Thyroid gland (tissue), 4 donors: Measurements from ENCODE around the gene PPP1R1B. TPM values are rescaled to one million over a fixed set of nuclear protein-coding genes. Genes with fewer than 3 reads are reported as not detected.

Experiments
- DNase-seq, 2 donors: peaks; one replicate each; pipeline ENCODE4 v3.0.0-alpha.2; 2019
- H3K27ac ChIP-seq, 3 donors: fragments of 200-600 bp; sonication (generic); 1 replicate in 2 of 3; 2 replicates in 1 of 3; pipeline ENCODE4 v1.5.1; 2016 to 2019; ENCODE audit warnings: mild to moderate bottlenecking in 1 of 3, moderate library complexity in 1 of 3
- H3K27me3 ChIP-seq: fragments of 200-600 bp; sonication (generic); one replicate; pipeline ENCODE4 v1.5.1; 2019
- H3K36me3 ChIP-seq, 2 donors: fragments of 200-600 bp; sonication (generic); one replicate each; pipeline ENCODE4 v1.5.1; 2016 to 2019
- H3K4me1 ChIP-seq, 2 donors: fragments of 200-600 bp; sonication (generic); one replicate each; pipeline ENCODE4 v1.5.1; 2017 to 2019
- H3K4me3 ChIP-seq, 3 donors: fragments of 200-600 bp; sonication (generic); replicated peaks in 1 of 3; 1 replicate in 2 of 3; 2 replicates in 1 of 3; pipeline ENCODE4 v1.5.1; 2016; ENCODE audit warnings: mild to moderate bottlenecking in 1 of 3
- H3K9me3 ChIP-seq: fragments of 200-600 bp; sonication (generic); one replicate; pipeline ENCODE4 v1.5.1; 2017
- CTCF ChIP-seq, 6 experiments: fragments of 200-600 bp in 3 of 6; fragments of 450-650 bp in 3 of 6; sonication (generic) in 3 of 6; IDR thresholded peaks; one replicate each; pipeline ENCODE4 v1.5.1; 2016 to 2019; ENCODE audit warnings: antibody characterized with exemption in 6 of 6, mild to moderate bottlenecking in 2 of 6, inconsistent platforms in 1 of 6, moderate library complexity in 1 of 6
- POLR2A ChIP-seq, 2 donors: fragments of 450-650 bp; IDR thresholded peaks; one replicate each; pipeline ENCODE4 v1.6.1; 2017; ENCODE audit warnings: antibody characterized with exemption in 2 of 2, mild to moderate bottlenecking in 2 of 2, moderate library complexity in 1 of 2
- WGBS, 2 donors: methylation state at CpG; one replicate each; pipeline ENCODE4 v1.1.5; 2017; 5-methylcytosine and 5-hydroxymethylcytosine counted together
- intact Hi-C: fragments of 100-400 bp; cut with DNase I; formaldehyde crosslinking; loops from one replicate; pipeline ENCODE4 v1.15.1; 2023
- total RNA-seq, 4 donors: library from RNA; depleted of rRNA; stranded (reverse); fragments of >200 nt; gene quantifications; one replicate each; pipeline ENCODE4 v1.2.3, GENCODE V29; 2016

The PPP1R1B gene
- total RNA-seq, 4 donors from 2014 or later, result 1.2 TPM; not detected in 3

- Histone ChIP-seq H3K9me3 (no peaks in the 10 kb centered on the region), H3K4me1 (peaks cover 19 to 44% of the 10 kb centered on the region in 2 donors), H3K27me3 (no peaks in the 10 kb centered on the region), H3K36me3 (no peaks in the 10 kb centered on the region), H3K4me3 (no peak overlapping the region), H3K27ac (no peak overlapping the region)
- TF ChIP-seq CTCF (IDR thresholded peaks at IDR 0.05) (no peak), POLR2A (IDR thresholded peaks at IDR 0.05) (no peak)
- WGBS, 2 donors, result 79 to 88% methylated on average over 8 to 9 of the region's 9 CpGs
- DNase-seq, result no peak
- intact Hi-C loops, result no loop called here
Observed at GRCh38 chr17:39642291-39643074, 15.7 kb downstream of the PPP1R1B start.

GRCh38 chr17:39643271-39643670 is 16.5 kb downstream of the PPP1R1B start:
- WGBS, 2 donors, result 70 to 86% methylated on average over 1 to 4 of the region's 4 CpGs

GRCh38 chr17:39647256-39647655 is 20.5 kb downstream of the PPP1R1B start:
- 74 to 76% methylated on average over 5 of the region's 5 CpGs for WGBS, 2 donors
- no peak for DNase-seq
- Histone ChIP-seq H3K4me3 (no peak overlapping the region), H3K27ac (no peak overlapping the region), H3K4me1 (peaks cover 8 to 29% of the 10 kb centered on the region in 2 donors), H3K9me3 (no peaks in the 10 kb centered on the region), H3K36me3 (no peaks in the 10 kb centered on the region), H3K27me3 (no peaks in the 10 kb centered on the region)
- TF ChIP-seq CTCF (IDR thresholded peaks at IDR 0.05), result no peak
- TF ChIP-seq POLR2A (IDR thresholded peaks at IDR 0.05), result no peak
- intact Hi-C loops, result no loop called here

More at GRCh38 chr17:39643271-39643670, 16.5 kb downstream of the PPP1R1B start:
- Histone ChIP-seq H3K27ac (no peak overlapping the region), H3K27me3 (no peaks in the 10 kb centered on the region), H3K9me3 (no peaks in the 10 kb centered on the region), H3K4me1 (peaks cover 11 to 37% of the 10 kb centered on the region in 2 donors), H3K36me3 (no peaks in the 10 kb centered on the region), H3K4me3 (no peak overlapping the region)
- DNase-seq, result no peak
- no peak for TF ChIP-seq POLR2A (IDR thresholded peaks at IDR 0.05)
- TF ChIP-seq CTCF (IDR thresholded peaks at IDR 0.05), result no peak
- intact Hi-C loops, result no loop called here

GRCh38 chr17:39648616-39649366 is 22.0 kb downstream of the PPP1R1B start:
- 89 to 92% methylated on average over 15 of the region's 15 CpGs for WGBS, 2 donors
- Histone ChIP-seq H3K9me3 (no peaks in the 10 kb centered on the region), H3K4me1 (peaks cover 8 to 24% of the 10 kb centered on the region in 2 donors), H3K4me3 (no peak overlapping the region), H3K27me3 (no peaks in the 10 kb centered on the region), H3K36me3 (no peaks in the 10 kb centered on the region), H3K27ac (no peak overlapping the region)
- intact Hi-C loops, result no loop called here
- no peak for DNase-seq
- TF ChIP-seq CTCF (IDR thresholded peaks at IDR 0.05) (no peak), POLR2A (IDR thresholded peaks at IDR 0.05) (no peak)

GRCh38 chr17:39650121-39650579 is 23.4 kb downstream of the PPP1R1B start:
- Histone ChIP-seq H3K9me3 (no peaks in the 10 kb centered on the region), H3K4me1 (peaks cover 6 to 19% of the 10 kb centered on the region in 2 donors), H3K4me3 (no peak overlapping the region), H3K36me3 (no peaks in the 10 kb centered on the region), H3K27me3 (no peaks in the 10 kb centered on the region), H3K27ac (no peak overlapping the region)
- DNase-seq, result no peak
- 91 to 93% methylated on average over 11 of the region's 11 CpGs for WGBS, 2 donors
- intact Hi-C loops, result no loop called here
- TF ChIP-seq CTCF (IDR thresholded peaks at IDR 0.05) (no peak), POLR2A (IDR thresholded peaks at IDR 0.05) (no peak)
